GM23248 (cell line): ENCODE results near the gene PLSCR1. TPM values are rescaled to one million over a fixed set of nuclear protein-coding genes. Genes with fewer than 3 reads are reported as not detected.

Experiments used
- DNase-seq: peaks from one replicate; pipeline ENCODE4 v3.0.0-alpha.2; 2015
- H2AFZ ChIP-seq: fragments of 200-600 bp; sonication (generic); 2 replicates; pipeline ENCODE4 v1.6.1; 2016; ENCODE audit warnings: antibody characterized with exemption
- H3F3A ChIP-seq: fragments of 200-600 bp; sonication (generic); 2 replicates; pipeline ENCODE4 v1.6.1; 2016; ENCODE audit warnings: mild to moderate bottlenecking, antibody characterized with exemption, mixed run types; ENCODE audit not compliant: insufficient read depth
- H3K27ac ChIP-seq: fragments of 200-600 bp; sonication (generic); 2 replicates; pipeline ENCODE4 v1.5.1; 2016; ENCODE audit warnings: mild to moderate bottlenecking
- H3K27me3 ChIP-seq: fragments of 200-600 bp; sonication (generic); replicated peaks from 2 replicates; pipeline ENCODE4 v1.6.1; 2016; ENCODE audit warnings: mild to moderate bottlenecking; ENCODE audit not compliant: insufficient read depth
- H3K36me3 ChIP-seq: fragments of 200-600 bp; sonication (generic); 2 replicates; pipeline ENCODE4 v1.6.1; 2016; ENCODE audit warnings: low read depth, mild to moderate bottlenecking
- H3K4me1 ChIP-seq: fragments of 200-600 bp; sonication (generic); 2 replicates; pipeline ENCODE4 v1.6.1; 2016; ENCODE audit warnings: mild to moderate bottlenecking; ENCODE audit not compliant: insufficient read depth
- H3K4me2 ChIP-seq: fragments of 200-600 bp; sonication (generic); one replicate; pipeline ENCODE4 v1.6.1; 2016; ENCODE audit warnings: mild to moderate bottlenecking; ENCODE audit not compliant: unreplicated experiment
- H3K4me3 ChIP-seq: fragments of 200-600 bp; sonication (generic); 2 replicates; pipeline ENCODE4 v1.5.1; 2016; ENCODE audit warnings: mild to moderate bottlenecking
- H3K79me2 ChIP-seq: fragments of 200-600 bp; sonication (generic); 2 replicates; pipeline ENCODE4 v1.6.1; 2016; ENCODE audit warnings: mild to moderate bottlenecking; ENCODE audit not compliant: insufficient read depth
- H3K9ac ChIP-seq: fragments of 200-600 bp; sonication (generic); 2 replicates; pipeline ENCODE4 v1.6.1; 2016; ENCODE audit warnings: mild to moderate bottlenecking
- H3K9me2 ChIP-seq: fragments of 200-600 bp; sonication (generic); 2 replicates; pipeline ENCODE4 v1.6.1; 2016; ENCODE audit warnings: mixed run types, mild to moderate bottlenecking, moderate library complexity; ENCODE audit not compliant: insufficient read depth
- H3K9me3 ChIP-seq: fragments of 200-600 bp; sonication (generic); one replicate; pipeline ENCODE4 v1.6.1; 2017; ENCODE audit warnings: low read depth
- H4K20me1 ChIP-seq: fragments of 200-600 bp; sonication (generic); 2 replicates; pipeline ENCODE4 v1.6.0; 2016; ENCODE audit not compliant: insufficient read depth
- EZH2 ChIP-seq: fragments of 200-600 bp; sonication (generic); IDR thresholded peaks from 2 replicates; pipeline ENCODE4 v1.6.1; 2018; ENCODE audit warnings: antibody characterized with exemption, mild to moderate bottlenecking; ENCODE audit not compliant: insufficient read depth, poor library complexity, severe bottlenecking
- EZH2phosphoT487 ChIP-seq: fragments of 200-600 bp; sonication (generic); IDR thresholded peaks from 2 replicates; pipeline ENCODE4 v1.6.1; 2018; ENCODE audit warnings: antibody characterized with exemption, moderate library complexity, mild to moderate bottlenecking, low read depth; ENCODE audit not compliant: insufficient read depth
- WGBS, 2 experiments: methylation state at CpG; one replicate each; pipeline ENCODE4 v1.1.6; 2015 to 2017; ENCODE audit warnings: low lambda C conversion rate in 2 of 2, low coverage in 1 of 2; ENCODE audit errors: missing lambda C conversion rate in 2 of 2; 5-methylcytosine and 5-hydroxymethylcytosine counted together
- in situ Hi-C: fragments of 300-500 bp; cut with MboI; formaldehyde crosslinking; loops from 2 replicates; pipeline ENCODE4 v1.15.0; 2020
- polyA plus RNA-seq: library from polyadenylated mRNA; unstranded; fragments of >200 nt; fragmentation: Nextera tagmentation; extraction: Ambion mirVana; gene quantifications from 2 replicates; pipeline ENCODE4 v1.2.1, GENCODE V29; 2016
- total RNA-seq: library from RNA; depleted of rRNA; stranded (reverse); fragments of >200 nt; shearing (Covaris generic); gene quantifications from 2 replicates; pipeline ENCODE4 v1.2.3, GENCODE V29; 2014

The PLSCR1 gene
- total and polyA plus RNA-seq, 2 experiments from 2014 or later: 23.7 to 28.7 TPM

DNA sequence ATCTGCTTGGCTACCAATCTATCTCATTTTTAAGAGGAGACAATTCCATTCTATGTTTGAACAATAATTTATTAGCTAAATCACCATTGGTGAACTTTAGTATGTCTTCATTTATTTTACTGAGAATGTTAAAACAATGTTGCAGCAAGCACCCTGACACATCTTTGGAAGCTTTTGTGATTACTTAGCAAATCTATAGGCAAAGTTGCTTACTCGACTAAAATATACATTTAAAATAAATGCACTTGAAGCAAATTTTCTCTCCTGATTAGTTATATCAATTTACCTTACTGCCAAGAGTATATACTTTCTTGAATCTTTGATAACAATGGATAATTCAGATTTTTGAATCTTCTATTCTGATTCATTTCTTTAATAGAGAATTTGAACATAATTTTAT, 29.8 kb upstream of the PLSCR1 start:
- no peak overlapping the region for H2AFZ ChIP-seq
- H3K27me3 ChIP-seq: no peaks in the 10 kb centered on the region
- no peak overlapping the region for H3K4me3 ChIP-seq
- DNase-seq: no peak
- no peaks in the 10 kb centered on the region for H3K9me2 ChIP-seq
- no peaks in the 10 kb centered on the region for H3K9me3 ChIP-seq
- no peaks in the 10 kb centered on the region for H3F3A ChIP-seq
- H3K27ac ChIP-seq: no peak overlapping the region
- TF ChIP-seq EZH2phosphoT487: no peak
- no peak for TF ChIP-seq EZH2
- no peak overlapping the region for H3K4me2 ChIP-seq
- H4K20me1 ChIP-seq: no peaks in the 10 kb centered on the region
- H3K79me2 ChIP-seq: no peaks in the 10 kb centered on the region
- in situ Hi-C loops: loop anchor here (10.0 kb wide), 2 partner anchors 239 to 359 kb away; no protein-coding TSS in a partner anchor
- 86 to 89% methylated on average over 1 of the region's 1 CpG for WGBS, 2 experiments
- no peaks in the 10 kb centered on the region for H3K36me3 ChIP-seq
- peaks cover 7% of the 10 kb centered on the region; the same call in 1 of the 2 replicates for H3K4me1 ChIP-seq
- H3K9ac ChIP-seq: no peak overlapping the region

GRCh38 chr3:146569314-146569713, 24.9 kb upstream of the PLSCR1 start:
- no peak for DNase-seq
- Histone ChIP-seq H3K9me3 (no peaks in the 10 kb centered on the region), H3F3A (no peaks in the 10 kb centered on the region), H2AFZ (no peak overlapping the region), H3K9me2 (no peaks in the 10 kb centered on the region), H3K27ac (no peak overlapping the region), H3K79me2 (no peaks in the 10 kb centered on the region), H3K4me1 (peaks cover 7% of the 10 kb centered on the region; the same call in 1 of the 2 replicates), H3K4me3 (no peak overlapping the region), H3K36me3 (no peaks in the 10 kb centered on the region), H3K9ac (no peak overlapping the region), H3K27me3 (no peaks in the 10 kb centered on the region), H3K4me2 (no peak overlapping the region), H4K20me1 (no peaks in the 10 kb centered on the region)
- TF ChIP-seq EZH2phosphoT487 (no peak), EZH2 (no peak)
- in situ Hi-C loops: no loop called here
- WGBS, 2 experiments: 43 to 44% methylated on average over 3 of the region's 3 CpGs

GRCh38 chr3:146566138-146566537, 21.7 kb upstream of the PLSCR1 start:
- H3K4me1 ChIP-seq: peaks cover 7% of the 10 kb centered on the region; the same call in 1 of the 2 replicates
- no peak overlapping the region for H2AFZ ChIP-seq
- DNase-seq: no peak
- H3F3A ChIP-seq: no peaks in the 10 kb centered on the region
- H3K9me2 ChIP-seq: no peaks in the 10 kb centered on the region
- H3K27me3 ChIP-seq: no peaks in the 10 kb centered on the region
- in situ Hi-C loops: no loop called here
- H3K27ac ChIP-seq: no peak overlapping the region
- H3K9me3 ChIP-seq: no peaks in the 10 kb centered on the region
- H3K4me3 ChIP-seq: no peak overlapping the region
- no peaks in the 10 kb centered on the region for H3K79me2 ChIP-seq
- no peak overlapping the region for H3K9ac ChIP-seq
- H3K36me3 ChIP-seq: no peaks in the 10 kb centered on the region
- TF ChIP-seq EZH2 (no peak), EZH2phosphoT487 (no peak)
- no peaks in the 10 kb centered on the region for H4K20me1 ChIP-seq
- H3K4me2 ChIP-seq: no peak overlapping the region

DNA sequence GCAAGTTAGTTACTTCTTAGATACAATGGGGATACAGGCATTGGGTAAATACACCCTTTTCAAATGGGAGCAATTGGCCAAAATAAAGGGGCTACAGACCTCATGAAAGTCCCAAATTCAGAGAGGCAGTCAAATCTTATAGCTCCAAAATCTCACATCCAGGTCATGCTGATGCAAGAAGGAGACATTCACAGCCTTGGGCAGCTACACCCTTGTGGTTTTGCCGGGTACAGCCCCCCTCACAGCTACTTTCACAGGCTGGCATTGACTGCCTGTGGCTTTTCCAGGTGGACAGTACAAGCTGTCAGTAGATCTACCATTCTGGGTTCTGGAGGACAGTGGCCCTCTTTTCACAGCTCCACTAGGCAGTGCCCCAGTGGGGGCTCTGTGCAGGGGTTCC, 17.5 kb upstream of the PLSCR1 start:
- Histone ChIP-seq H4K20me1 (no peaks in the 10 kb centered on the region), H3K9me3 (no peaks in the 10 kb centered on the region), H2AFZ (no peak overlapping the region), H3K4me3 (no peak overlapping the region), H3K79me2 (no peaks in the 10 kb centered on the region), H3K9me2 (no peaks in the 10 kb centered on the region), H3K4me2 (no peak overlapping the region), H3K36me3 (no peaks in the 10 kb centered on the region), H3K4me1 (no peaks in the 10 kb centered on the region), H3F3A (no peaks in the 10 kb centered on the region), H3K27me3 (no peaks in the 10 kb centered on the region), H3K9ac (no peak overlapping the region), H3K27ac (no peak overlapping the region)
- no peak for DNase-seq
- 81 to 89% methylated on average over 1 of the region's 1 CpG for WGBS, 2 experiments
- in situ Hi-C loops: no loop called here
- TF ChIP-seq EZH2 (no peak), EZH2phosphoT487 (no peak)

DNA sequence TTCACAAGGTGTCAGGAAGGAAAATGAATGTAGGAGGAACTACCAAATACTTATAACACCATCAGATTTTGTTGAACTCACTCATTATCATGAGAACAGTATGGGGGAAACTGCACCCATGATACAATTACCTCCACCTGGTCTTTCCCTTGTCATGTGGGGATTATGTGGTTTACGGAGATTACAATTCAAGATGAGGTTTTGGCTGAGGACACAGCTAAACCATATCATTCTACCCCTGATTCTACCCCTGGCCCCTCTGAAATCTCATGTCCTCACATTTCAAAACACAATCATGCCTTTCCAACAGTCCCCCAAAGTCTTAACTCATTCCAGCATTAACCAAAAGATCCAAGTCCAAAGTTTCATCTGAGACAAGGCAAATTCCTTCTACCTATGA, 17.1 kb upstream of the PLSCR1 start:
- in situ Hi-C loops: no loop called here

More for the DNA sequence above, 17.1 kb upstream of the PLSCR1 start:
- Histone ChIP-seq H3K9me2 (no peaks in the 10 kb centered on the region), H3K27me3 (no peaks in the 10 kb centered on the region), H3K9ac (no peak overlapping the region), H3K4me2 (no peak overlapping the region), H4K20me1 (no peaks in the 10 kb centered on the region), H3K36me3 (no peaks in the 10 kb centered on the region), H3K9me3 (no peaks in the 10 kb centered on the region), H3K4me3 (no peak overlapping the region), H3K4me1 (no peaks in the 10 kb centered on the region), H3F3A (no peaks in the 10 kb centered on the region), H3K27ac (no peak overlapping the region), H3K79me2 (no peaks in the 10 kb centered on the region), H2AFZ (no peak overlapping the region)
- TF ChIP-seq EZH2phosphoT487 (no peak), EZH2 (no peak)
- WGBS, 2 experiments: 63 to 71% methylated on average over 1 of the region's 1 CpG
- no peak for DNase-seq
